ENCODE data around the gene RPP30. TPM values are rescaled to one million over a fixed set of nuclear protein-coding genes. Genes with fewer than 3 reads are reported as not detected.

RPP30 gene
- total RNA-seq, 1 experiment from 2014 or later = 56.8 TPM

DNA sequence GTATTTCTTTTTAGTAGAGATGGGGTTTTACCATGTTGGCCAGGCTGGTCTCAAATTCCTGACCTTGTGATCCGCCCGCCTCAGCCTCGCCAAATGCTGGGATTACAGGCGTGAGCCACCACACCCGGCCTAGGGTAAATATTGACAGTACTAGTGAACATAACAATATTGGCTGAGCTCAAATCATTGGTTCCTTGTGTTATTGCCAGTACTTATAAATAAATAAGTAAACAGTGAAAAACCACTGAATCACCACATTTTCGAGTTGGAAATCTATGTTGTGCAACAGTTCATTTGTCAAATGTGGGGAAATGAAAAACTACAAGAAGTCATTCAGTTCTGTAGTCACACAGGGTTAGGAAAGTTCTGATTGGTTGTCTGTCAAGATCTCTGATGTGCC, 15.8 kb downstream of the RPP30 start:
- H3K9me3 ChIP-seq (ENCODE audit: control insufficient read depth in 1 of 2, insufficient read depth in 1 of 2, low read depth in 1 of 2, low read length in 2 of 2) = no peaks in the 10 kb centered on the region
- DNase-seq (ENCODE audit: low read depth, low spot score) (no peak), ATAC-seq (no peak)
- no peaks in the 10 kb centered on the region; a peak in 1 of 4 replicates for H3K4me1 ChIP-seq (ENCODE audit: control insufficient read depth in 1 of 2, insufficient read depth in 2 of 2, low read length in 2 of 2)
- BruUV-seq (replicated peaks) = no TSS peak
- H3K36me3 ChIP-seq (ENCODE audit: control insufficient read depth in 1 of 2, insufficient read depth in 2 of 2, low read length in 2 of 2) = peaks cover 35 to 54% of the 10 kb centered on the region in 2 experiments
- H3K79me2 ChIP-seq (ENCODE audit: insufficient read depth, low read length) = no peaks in the 10 kb centered on the region
- RAD21 ChIA-PET (ENCODE audit: low non-redundant PET in 1 of 2, low total read pairs in 2 of 2, uncharacterized antibody in 2 of 2, unreplicated experiment in 2 of 2) = no interaction called here
- H3K27me3 ChIP-seq (ENCODE audit: insufficient read depth, low read length) = no peaks in the 10 kb centered on the region
- H3K4me2 ChIP-seq (ENCODE audit: low read length) = no peak overlapping the region
- no peak overlapping the region for H2AFZ ChIP-seq (ENCODE audit: low read depth, low read length, poor library complexity, severe bottlenecking)
- H3K27ac ChIP-seq (ENCODE audit: low read depth, low read length) = no peak overlapping the region
- intact Hi-C loops (cut with micrococcal nuclease) = loop anchor here (10.0 kb wide), 2 partner anchors 857 to 1027 kb away; no protein-coding TSS in a partner anchor
- POLR2A ChIA-PET = no interaction called here
- CTCF ChIA-PET = interaction anchor here (1.1 to 1.2 kb wide), 2 partner anchors 24 to 363 kb away, joined by 3 to 4 read pairs; no protein-coding TSS in a partner anchor
- H3K9me2 ChIP-seq (ENCODE audit: insufficient read depth) = no peaks in the 10 kb centered on the region
- no peaks in the 10 kb centered on the region for H4K20me1 ChIP-seq (ENCODE audit: insufficient read depth)
- TF ChIP-seq SRF (IDR thresholded peaks at IDR 0.05; ENCODE audit: low read depth) (no peak), YY1 (IDR thresholded peaks at IDR 0.05; ENCODE audit: extremely low read depth, insufficient replicate concordance, low read depth, low read length) (no peak), POLR2AphosphoS5 (IDR thresholded peaks at IDR 0.05; ENCODE audit: low read depth, low read length) (no peak), ELF1 (IDR thresholded peaks at IDR 0.05; ENCODE audit: borderline replicate concordance, low read depth) (no peak), CBX3 (IDR thresholded peaks at IDR 0.05; ENCODE audit: low read depth) (no peak), EZH2 (IDR thresholded peaks at IDR 0.05) (no peak), POLR2A (IDR thresholded peaks at IDR 0.05; ENCODE audit: borderline replicate concordance, extremely low read depth, insufficient read depth, insufficient read length) (no peak)
- TF ChIP-seq, protein P1, sequence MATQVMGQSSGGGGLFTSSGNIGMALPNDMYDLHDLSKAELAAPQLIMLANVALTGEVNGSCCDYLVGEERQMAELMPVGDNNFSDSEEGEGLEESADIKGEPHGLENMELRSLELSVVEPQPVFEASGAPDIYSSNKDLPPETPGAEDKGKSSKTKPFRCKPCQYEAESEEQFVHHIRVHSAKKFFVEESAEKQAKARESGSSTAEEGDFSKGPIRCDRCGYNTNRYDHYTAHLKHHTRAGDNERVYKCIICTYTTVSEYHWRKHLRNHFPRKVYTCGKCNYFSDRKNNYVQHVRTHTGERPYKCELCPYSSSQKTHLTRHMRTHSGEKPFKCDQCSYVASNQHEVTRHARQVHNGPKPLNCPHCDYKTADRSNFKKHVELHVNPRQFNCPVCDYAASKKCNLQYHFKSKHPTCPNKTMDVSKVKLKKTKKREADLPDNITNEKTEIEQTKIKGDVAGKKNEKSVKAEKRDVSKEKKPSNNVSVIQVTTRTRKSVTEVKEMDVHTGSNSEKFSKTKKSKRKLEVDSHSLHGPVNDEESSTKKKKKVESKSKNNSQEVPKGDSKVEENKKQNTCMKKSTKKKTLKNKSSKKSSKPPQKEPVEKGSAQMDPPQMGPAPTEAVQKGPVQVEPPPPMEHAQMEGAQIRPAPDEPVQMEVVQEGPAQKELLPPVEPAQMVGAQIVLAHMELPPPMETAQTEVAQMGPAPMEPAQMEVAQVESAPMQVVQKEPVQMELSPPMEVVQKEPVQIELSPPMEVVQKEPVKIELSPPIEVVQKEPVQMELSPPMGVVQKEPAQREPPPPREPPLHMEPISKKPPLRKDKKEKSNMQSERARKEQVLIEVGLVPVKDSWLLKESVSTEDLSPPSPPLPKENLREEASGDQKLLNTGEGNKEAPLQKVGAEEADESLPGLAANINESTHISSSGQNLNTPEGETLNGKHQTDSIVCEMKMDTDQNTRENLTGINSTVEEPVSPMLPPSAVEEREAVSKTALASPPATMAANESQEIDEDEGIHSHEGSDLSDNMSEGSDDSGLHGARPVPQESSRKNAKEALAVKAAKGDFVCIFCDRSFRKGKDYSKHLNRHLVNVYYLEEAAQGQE (IDR thresholded peaks at IDR 0.05; ENCODE audit: low read depth) = no peak
- TF ChIP-seq, protein P2, sequence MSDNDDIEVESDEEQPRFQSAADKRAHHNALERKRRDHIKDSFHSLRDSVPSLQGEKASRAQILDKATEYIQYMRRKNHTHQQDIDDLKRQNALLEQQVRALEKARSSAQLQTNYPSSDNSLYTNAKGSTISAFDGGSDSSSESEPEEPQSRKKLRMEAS (IDR thresholded peaks at IDR 0.05) = no peak
- TF ChIP-seq, protein P3, sequence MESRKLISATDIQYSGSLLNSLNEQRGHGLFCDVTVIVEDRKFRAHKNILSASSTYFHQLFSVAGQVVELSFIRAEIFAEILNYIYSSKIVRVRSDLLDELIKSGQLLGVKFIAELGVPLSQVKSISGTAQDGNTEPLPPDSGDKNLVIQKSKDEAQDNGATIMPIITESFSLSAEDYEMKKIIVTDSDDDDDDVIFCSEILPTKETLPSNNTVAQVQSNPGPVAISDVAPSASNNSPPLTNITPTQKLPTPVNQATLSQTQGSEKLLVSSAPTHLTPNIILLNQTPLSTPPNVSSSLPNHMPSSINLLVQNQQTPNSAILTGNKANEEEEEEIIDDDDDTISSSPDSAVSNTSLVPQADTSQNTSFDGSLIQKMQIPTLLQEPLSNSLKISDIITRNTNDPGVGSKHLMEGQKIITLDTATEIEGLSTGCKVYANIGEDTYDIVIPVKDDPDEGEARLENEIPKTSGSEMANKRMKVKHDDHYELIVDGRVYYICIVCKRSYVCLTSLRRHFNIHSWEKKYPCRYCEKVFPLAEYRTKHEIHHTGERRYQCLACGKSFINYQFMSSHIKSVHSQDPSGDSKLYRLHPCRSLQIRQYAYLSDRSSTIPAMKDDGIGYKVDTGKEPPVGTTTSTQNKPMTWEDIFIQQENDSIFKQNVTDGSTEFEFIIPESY (IDR thresholded peaks at IDR 0.05; ENCODE audit: extremely low read depth, insufficient replicate concordance, low read length) = no peak
- no peak overlapping the region for H3K9ac ChIP-seq (ENCODE audit: low read length)
- no peak overlapping the region for H3K4me3 ChIP-seq (replicated peaks in 1 of 2; ENCODE audit: low read depth in 1 of 2, low read length in 2 of 2)

Measured in HCT116 (cell line).